Stimulated activated CD4-positive, alpha-beta T cell treated with anti-CD3 and anti-CD28 coated beads, Interleukin-1b, Interleukin-23, amount 100 ng/mL, for 24 hours (primary cell): ENCODE measurements around the gene PNPLA7.

ENCODE experiments used
- DNase-seq, 4 experiments: peaks; one replicate each; pipeline ENCODE4 v3.0.0-alpha.2; 2020; ENCODE audit warnings: low read depth in 4 of 4, low spot score in 1 of 4

PNPLA7 gene

GRCh38 chr9:137497921-137498719, 52.1 kb downstream of the PNPLA7 start:
- no peak for DNase-seq

GRCh38 chr9:137496601-137497375, 53.4 kb downstream of the PNPLA7 start:
- no peak for DNase-seq

- DNase-seq: no peak
Measured at GRCh38 chr9:137494550-137495351, 55.5 kb downstream of the PNPLA7 start.

- DNase-seq: no peak
Measured at GRCh38 chr9:137494104-137494544, 56.1 kb downstream of the PNPLA7 start.

GRCh38 chr9:137493364-137494103, 56.7 kb downstream of the PNPLA7 start:
- no peak for DNase-seq

GRCh38 chr9:137492464-137493363, 57.5 kb downstream of the PNPLA7 start:
- peak in 2 of 4 experiments; percentile 7 to 15 for DNase-seq

GRCh38 chr9:137491735-137492432, 58.3 kb downstream of the PNPLA7 start:
- DNase-seq: no peak

GRCh38 chr9:137490532-137491186, 59.5 kb downstream of the PNPLA7 start:
- no peak for DNase-seq

- DNase-seq: no peak
Measured at GRCh38 chr9:137488906-137489305, 61.3 kb downstream of the PNPLA7 start.

- no peak for DNase-seq
Measured at GRCh38 chr9:137488327-137488653, 61.9 kb downstream of the PNPLA7 start.

- DNase-seq: no peak
Measured at GRCh38 chr9:137487454-137488326, 62.5 kb downstream of the PNPLA7 start.

GRCh38 chr9:137486545-137487453, 63.4 kb downstream of the PNPLA7 start:
- DNase-seq: no peak

- DNase-seq: no peak
Measured at GRCh38 chr9:137486141-137486490, 64.1 kb downstream of the PNPLA7 start.

GRCh38 chr9:137485343-137486140, 64.7 kb downstream of the PNPLA7 start:
- DNase-seq: no peak

- DNase-seq: no peak
Measured at GRCh38 chr9:137484551-137485315, 65.5 kb downstream of the PNPLA7 start.
